SK-N-MC (cell line): ENCODE results near the gene HAUS2.

ENCODE experiments used
- EZH2 ChIP-seq: fragments of 200-600 bp; sonication (generic); IDR thresholded peaks from one replicate; pipeline ENCODE4 v1.6.1; 2017; ENCODE audit warnings: antibody characterized with exemption
- FOXP2 ChIP-seq: optimal IDR thresholded peaks from 2 replicates; pipeline ENCODE3; 2011; ENCODE audit warnings: mild to moderate bottlenecking, moderate library complexity; ENCODE audit not compliant: insufficient read depth; ENCODE audit errors: extremely low read length, control extremely low read depth
- POLR2AphosphoS5 ChIP-seq: IDR thresholded peaks from 2 replicates; pipeline ENCODE4 v1.6.1; 2012; ENCODE audit warnings: mild to moderate bottlenecking, low read depth, low read length, borderline replicate concordance

GRCh38 chr15:42499858-42500609, 48.6 kb upstream of the HAUS2 start:
- TF ChIP-seq POLR2AphosphoS5 (no peak), EZH2 (no peak), FOXP2 (no peak)
